8988T (cell line): ENCODE measurements around the gene EPS15.
"Not testable (repeated sequence)": the region's sequence is repeated elsewhere in the genome, so short reads cannot be mapped to it uniquely, and the experiment has no call there.

Experiments
- DNase-seq: peaks from one replicate; pipeline ENCODE4 v3.0.0; 2011

Gene EPS15

DNA sequence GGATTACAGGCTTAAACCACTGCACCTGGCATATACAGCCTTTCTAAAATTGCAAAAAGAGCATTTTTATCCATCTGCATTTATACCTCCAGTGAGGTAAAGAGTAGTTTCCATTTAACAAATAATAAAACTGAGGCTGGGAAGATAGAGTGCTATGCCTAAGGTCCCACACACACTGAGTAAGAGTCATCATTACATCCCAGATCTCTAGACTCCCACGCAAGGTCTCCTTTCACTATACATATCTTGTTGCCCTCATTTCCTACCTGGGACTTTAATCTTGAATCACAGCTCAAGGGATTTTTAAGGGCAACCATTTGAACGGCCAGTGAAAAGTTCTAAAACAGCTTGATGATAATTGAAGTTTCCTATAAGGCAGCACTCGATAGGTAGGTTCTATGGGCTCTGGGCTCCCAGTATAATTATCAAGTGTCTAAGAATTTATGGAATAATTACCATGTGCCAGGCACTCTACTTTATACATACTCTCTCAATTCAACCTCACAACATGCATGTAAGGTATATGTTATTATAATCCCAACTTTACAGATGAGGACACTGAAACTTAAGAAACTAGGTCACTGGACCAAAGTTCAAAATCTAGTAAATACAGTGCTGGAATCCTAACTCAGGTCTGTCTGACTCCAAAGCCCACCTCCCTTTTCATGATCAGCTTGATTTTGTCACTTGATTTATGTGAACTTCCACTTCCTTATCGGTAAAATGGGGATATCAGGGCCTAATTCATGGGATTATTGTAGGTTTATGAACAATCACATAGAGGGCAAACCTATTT, 23.3 kb upstream of the EPS15 start:
- DNase-seq, result no peak

DNA sequence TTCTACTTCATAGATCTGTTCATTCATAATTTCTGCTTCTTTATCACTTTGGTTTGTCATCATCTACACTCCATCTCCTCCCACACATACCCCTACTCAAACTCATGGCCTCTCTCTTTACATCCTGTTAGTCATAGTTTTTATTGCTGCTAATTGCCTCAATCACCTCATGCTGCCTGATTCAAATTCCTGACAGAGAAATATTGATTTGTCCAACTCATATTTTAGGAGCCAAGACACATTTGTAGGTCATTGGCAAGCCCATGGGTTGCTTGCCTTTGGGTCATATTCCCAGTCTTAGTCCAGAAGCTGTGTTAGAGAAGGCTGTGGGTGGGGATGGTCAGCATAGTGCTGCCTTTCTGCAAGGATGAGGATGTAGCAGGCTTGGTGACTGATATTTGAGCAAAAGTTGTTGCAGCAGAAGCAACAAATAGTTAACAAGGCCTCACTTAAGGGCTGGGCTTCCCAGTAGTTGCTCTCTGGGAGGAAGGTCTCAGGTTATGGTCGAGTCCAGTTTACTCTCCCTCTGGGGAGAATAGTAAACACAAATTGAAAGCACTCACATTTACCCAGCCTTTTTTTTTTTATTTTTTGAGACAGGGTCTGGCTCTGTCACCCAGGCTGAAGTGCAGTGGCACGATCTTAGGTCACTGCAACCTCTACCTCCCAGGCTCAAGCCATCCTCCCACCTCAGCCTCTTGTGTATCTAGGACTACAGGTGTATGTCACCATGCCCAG, 22.4 kb upstream of the EPS15 start:
- no peak for DNase-seq

DNA sequence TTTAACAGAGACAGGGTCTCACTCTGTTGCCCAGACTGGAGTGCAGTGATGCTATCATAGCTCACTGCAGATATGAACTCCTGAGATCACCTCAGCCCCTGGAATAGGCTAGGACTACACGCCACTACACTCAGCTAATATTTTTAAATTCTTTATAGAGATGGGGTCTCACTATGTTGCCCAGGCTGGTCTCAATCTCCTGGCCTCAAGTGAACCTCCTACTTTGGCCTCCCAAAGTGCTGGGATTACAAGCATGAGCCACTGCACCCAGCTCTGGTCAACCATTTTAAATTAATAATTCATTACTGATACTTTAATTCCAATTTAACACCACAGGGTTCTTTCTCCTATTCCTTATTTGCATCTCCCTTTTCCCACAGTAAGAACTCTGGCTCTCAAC, 18.5 kb upstream of the EPS15 start:
- DNase-seq, result no peak

DNA sequence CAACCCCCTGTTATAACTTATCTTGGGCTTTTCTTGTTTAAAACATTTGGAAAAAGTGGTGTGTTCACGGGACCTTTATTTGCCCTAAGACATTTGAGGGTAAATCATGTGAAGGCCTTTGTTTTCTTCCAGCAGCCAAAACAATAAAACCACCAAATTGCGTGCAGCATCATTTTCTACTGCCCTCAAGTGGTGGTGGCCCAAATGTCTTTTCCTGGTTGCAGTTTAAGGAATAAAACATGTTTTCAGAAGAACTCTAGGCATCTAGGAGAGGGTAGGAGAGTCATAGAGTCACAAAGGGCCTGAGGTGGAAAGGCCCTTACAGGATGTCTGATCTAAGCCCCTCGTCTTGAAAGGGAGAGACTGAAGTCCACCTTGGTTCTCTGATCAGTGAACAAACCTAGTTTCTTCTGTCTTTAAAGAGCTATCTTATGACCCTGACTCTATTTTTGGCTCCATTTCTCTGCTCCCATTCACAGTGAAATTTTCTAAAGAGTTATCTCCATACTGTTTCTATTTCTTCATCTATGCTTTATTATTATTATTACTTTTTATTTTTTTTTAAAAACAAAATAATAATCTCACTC, 16.0 kb upstream of the EPS15 start:
- DNase-seq, result no peak

DNA sequence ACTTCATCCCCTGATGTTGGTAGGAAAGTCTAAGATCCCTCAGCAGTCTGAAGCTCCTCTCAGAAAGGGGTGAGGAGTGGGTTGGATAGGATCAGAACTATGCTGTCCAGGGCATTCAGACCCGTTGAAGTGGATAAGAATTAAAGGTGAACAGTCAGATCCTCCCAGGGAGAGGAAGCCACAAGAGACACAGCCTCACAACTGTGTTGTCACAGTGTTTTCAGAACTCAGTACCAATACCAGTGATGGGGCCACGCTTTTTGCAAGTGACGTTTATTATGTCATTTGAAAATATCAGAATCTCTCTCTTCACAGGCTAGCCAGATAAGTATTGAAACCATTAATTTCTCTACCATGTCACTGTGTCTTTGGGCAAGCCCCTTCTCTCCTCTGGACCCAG, 15.4 kb upstream of the EPS15 start:
- no peak for DNase-seq

DNA sequence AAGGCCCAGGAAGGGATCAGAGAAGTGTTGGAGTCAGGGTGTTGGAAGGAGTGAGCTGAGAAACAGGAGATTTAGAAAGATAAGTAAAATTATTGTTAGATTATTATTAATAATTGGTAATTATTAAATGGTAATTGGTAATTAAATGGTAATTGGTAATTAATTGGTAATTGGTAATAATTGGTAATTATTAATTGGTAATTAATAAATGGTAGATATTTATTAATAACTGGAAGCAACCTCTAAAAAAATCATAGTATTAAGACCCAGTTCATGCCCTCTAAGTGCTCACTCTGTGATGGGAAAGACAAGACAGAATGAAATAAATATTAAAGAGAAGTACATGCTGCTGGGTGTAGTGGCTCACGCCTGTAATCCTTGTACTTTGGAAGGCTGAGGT, 13.8 kb upstream of the EPS15 start:
- no peak for DNase-seq

DNA sequence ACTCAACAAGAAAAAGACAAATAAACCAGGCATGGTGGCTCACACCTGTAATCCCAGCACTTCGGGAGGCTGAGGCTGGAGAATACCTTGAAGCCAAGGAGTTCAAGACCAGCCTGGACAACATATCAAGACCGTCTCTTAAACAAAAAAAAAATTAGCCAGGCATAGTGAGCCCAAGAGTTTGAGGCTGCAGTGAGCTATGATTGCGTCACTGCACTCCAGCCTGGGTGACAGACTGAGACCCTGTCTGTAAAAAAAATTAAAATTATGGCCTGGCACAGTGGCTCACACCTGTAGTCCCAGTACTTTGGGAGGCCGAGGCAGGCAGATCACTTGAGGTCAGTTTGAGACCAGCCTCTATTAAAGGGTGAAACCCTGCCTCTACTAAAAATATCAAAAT, 11.4 kb upstream of the EPS15 start:
- not testable (repeated sequence) for DNase-seq

DNA sequence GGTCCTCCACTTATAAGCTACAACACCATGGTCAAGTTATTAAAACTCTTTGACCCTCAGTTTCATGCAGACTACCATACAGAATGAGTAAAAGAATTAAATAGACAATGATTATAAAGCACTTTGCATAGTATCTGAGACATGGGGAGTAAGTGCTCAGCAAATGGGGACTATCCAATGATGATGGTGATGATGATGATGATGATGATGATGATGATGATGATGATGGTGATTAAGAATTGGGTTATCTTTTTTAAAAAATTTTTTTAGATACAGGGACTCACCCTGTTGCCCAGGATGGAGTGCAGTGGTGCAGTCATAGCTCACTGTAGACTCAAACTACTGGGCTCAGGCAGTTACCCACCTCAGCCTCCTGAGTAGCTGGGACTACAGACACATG, 8.1 kb upstream of the EPS15 start:
- no peak for DNase-seq

DNA sequence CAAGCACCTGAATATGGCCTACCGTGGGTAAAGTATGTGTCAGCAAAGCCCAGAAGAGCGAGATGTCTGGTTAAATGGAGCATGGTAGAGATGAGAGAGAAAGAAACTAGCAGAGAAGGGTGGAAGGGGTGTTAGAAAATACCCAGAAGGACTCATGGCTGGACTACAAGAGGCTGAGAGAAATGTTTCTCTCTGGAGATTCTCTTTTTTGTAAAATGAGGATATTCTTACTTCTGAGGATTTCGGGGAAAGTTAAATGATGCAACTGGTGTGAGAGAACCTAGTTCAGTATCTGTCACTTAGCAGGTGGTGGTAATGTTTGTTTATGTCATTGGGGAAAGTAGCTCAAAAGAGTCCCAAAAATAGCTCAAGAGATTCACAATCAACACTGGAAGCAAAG, 7.2 kb upstream of the EPS15 start:
- no peak for DNase-seq

DNA sequence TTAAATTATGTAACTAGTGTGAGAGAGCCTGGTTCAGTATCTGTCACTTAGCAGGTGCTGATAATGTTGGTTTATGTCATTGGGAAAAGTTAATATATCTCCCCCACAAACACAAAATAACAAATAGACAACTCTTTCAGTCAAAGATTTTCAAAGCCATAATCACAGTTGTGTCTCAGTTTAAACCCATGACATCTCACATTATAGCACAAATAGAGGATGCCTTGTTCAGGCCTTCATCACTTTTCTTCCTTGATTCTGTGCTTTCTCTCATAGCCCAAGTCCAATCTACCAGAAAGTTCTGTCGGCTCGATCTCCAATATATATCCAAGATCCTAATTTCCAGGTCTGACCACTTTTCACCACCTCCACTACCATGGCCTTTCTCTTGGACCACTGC, 6.2 kb upstream of the EPS15 start:
- no peak for DNase-seq

DNA sequence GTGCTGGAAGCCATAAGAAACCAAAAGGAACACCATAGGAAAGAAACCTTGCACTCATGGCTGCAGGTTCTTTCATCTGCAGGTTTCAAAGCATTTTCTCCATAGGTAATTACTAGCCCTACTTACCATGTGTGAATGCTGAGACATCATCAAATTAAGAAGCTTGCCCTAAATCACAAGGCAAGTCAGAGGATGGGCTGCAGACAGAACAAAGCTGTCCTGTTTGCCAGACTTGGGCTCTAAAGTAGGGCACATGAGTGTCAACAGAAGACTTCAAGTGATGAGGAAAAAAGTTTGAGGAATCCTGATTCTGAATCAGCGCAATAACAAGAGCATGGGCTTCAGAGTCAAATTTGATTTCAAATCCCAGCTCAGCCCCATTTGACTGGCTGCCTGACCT, 5.8 kb upstream of the EPS15 start:
- DNase-seq, result no peak

DNA sequence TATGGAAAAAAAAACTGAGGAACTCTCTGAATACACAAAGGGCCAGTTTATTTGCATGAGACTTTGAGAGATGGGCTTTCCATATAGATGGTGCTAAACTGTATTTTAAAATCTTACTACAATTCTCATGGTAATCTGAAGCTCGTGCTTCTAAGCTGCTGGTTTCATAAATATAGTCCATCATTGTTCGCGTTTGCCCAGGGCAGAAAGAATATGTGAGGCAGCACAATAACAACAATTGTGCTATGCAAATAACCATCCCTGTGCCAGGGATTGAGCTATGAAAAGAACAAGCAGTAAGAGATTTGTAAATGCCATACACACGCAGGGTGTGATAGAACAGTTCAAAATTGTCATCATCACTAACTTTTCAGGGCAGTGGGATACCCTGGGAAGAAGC, 4.9 kb upstream of the EPS15 start:
- no peak for DNase-seq

DNA sequence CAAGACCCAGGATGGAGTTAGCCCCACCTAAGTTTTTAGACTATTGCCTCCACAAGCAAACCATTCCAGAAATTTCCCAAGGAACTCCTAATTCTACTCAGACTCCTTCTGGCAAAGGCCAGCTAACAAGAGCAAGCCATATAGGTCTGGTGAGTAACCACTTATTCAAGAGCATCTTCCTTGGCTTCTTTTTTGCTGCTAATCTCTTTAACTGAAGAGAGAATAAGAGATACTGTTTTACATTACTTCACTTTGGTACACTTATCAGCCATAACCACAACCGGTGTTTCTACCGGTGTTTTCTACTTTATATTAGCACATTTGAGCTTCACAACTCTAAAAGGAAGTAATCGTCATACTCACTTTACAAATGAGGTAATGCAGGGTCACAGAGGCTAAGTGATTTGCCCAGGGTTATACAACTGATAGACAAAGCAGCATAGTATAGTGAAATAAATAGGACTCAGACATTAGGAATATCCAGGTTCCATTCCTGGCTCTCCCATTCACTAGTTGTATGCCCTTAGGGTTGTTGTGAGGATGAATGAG, 1.7 kb upstream of the EPS15 start:
- DNase-seq, result no peak

DNA sequence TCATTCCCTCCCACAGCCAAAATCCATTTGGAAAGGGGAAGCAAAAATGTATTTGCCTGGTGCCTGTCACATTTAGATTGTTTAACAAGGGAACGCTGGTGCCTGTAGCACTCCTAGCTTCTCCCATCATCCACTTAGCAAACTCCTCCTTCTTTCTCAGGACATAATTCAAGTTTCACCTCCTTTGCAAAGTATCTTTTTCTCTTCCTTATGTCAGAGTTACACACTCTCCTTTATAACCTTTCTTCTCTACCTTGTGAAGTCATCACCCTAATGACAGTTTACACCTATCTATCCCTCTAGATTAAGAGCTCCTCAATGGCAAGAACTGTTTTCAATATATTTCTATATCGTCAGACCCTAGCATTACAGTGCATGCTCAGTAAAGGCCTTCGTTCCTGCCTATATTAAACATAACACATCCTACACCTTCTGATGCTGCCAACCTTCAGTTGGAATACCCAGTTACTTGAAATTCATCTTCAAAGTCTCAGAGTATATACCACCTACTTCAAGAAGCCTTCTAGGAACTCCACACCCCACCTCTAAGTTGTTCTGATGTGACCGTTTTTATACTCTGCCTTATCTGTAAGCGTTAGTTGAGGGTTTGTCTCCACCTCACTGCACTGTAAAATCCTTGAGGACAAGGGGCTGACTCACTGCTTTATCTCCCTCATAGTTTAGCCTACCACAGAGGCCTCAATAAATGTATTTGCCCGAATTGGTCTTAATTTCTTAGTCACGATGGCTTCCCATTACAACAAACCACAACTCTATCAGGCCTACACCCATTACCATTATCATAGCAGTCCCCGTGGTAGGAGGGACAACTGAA, 1.0 kb upstream of the EPS15 start:
- DNase-seq, result no peak

DNA sequence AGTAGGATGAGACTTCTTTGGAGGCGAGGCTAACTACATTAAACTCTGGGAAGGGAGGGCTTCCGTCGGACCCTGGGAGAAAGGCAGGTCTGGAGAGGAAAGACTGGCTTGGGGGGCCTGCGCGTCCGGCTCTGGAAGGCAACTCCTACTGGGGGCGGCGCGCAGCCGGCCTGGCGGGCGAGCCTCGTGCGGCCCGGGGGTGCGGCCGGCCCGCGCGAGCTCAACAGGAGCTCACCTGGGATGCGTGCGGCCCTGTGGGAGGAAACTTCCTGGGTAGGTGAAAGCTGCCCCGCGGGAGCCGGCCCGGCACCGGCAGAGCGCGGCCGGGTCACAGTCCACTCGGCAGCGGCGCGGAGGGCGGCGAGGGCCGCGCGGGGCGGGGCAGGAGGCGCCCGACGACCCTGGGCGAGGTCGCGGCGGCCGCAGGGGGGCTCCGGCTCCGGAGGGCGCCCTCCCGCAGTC, 449 bp downstream of the EPS15 start:
- no peak for DNase-seq

DNA sequence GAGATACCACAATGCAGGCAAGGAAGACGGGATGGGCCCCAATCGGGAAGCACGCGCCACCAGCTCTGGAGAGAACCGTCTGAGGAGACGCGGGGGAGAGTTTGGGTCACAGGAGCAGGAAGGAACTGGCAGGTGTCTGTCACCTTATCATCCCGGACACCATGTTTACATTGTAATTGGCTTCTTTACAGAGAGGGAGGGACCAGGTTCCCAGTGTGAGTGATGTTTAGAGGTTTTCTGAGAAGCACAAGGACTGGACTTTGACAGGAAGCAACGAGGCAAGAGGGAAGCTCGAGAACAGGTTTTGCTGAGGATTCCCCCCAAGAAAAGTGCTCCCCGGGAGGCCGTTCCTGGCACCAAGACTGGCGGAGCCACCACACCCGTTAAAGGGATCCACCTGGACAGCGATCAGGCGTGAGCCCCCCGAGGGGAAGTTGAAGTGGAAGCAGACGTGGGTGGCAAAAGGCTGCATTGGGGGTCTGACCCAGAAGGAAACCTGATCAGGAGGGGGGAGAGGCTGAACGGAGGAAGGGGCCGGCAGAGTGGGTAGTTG, 957 bp downstream of the EPS15 start:
- peak; percentile 25 for DNase-seq

DNA sequence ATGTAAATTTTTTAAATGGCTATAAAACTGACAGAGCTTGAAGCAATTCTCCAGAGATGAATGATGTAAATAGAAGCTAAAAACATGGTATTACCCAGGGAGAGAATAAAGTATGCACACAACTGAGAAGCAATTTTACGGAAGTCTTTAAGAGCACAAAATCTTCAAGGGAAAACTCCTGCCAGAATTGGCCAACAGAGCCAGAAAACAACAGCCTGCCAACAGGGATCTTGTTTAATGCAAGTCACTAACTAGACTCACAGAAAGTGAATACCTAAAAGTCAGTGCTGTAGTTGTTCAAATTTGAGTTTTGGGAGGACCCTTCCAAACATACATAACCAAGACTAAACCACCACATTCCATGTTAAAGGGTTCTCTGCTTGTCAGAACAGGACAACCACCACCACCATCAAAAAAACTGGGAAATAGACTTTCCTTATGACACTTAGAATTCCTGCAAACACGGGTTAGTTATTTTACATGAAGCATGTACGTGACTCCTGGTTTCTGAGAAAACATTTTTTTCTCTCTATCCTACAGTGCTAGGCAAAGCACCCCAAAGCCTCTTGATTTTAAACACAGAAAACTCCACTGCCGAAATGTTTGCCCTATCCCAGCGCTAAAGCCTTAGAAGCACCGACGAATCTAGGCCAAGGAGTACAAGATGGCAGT, 1.6 kb downstream of the EPS15 start:
- no peak for DNase-seq

DNA sequence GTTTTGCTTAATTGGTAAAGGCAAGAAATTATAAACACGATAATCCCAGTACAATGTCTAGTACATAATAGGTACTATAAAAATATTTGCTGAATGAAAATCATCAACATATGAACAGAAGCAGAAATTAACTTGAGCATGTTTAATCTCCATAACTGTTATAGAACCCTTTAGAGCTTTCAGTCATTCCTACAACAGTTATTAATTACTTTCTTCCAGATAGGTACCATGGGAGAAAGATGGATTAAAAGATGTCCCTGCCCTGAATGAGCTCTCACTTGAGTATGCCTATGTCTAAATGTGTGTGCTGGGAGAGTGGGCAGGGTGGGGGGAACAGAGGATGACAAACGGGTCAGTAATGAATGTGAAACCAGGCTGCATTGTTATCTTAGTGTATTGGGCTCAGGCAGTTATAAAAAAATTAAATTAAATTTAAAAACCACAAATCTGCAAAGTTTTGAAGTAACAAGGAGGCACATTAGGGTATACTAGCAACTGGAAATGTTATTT, 2.4 kb downstream of the EPS15 start:
- DNase-seq, result no peak

DNA sequence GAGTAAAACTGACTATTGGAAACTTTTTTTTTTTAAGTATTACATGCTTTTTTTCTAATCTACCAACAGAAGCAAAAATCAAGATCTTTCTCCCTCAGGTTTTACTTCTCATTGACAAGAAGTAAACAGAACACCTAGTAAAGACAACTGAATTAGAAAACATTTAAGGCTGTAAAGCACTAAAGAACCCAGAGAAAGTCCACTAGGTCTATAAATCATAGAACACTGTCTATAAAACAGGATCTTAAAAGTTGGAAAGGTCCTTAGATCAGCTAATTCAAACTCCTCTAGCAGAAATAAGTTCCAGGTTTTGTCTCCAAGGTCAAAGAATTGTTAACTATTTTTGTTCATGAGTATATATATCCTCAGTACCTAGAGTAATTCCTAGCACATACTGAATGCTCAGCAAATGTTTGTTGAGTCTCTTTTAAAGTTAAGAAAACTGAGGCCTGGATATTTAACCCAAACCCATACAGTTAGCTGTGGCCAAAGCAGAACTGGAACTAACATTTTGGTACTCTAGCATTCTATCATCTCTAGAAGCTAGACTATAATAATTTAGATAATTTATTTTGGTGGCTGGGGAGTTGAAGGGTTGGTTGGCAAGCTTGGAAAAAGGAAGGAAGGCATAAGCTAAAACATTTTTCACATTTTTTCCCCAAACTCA, 3.0 kb downstream of the EPS15 start:
- no peak for DNase-seq

DNA sequence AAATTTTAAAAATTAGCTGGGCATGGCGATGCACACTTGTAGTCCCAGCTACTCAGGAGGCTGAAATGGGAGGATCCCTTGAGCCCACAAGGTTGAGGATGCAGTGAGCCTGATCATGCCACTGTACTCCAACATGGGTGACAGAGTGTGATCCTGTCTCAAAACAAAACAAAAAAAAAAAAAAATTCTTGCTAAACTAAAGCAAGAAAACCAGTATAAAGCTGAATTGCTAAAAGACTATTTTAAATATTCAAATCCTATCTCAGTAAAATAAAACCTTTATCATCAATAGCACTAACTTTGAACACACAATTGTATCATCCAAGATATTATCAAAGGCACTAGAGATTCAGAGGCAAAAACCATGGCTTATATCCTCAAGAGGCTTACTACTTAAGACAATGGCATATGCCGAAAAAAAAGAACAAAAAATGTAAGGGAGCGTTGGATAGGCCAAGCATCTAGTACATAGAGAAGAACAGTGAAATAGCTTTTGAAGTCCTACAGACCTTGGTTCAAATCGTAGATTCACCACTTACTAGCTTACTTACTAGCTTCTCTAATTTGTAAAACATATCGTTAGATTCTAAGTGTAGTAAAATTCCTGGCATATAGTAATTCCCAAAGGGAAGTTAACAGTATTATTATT, 3.6 kb downstream of the EPS15 start:
- DNase-seq, result no peak

DNA sequence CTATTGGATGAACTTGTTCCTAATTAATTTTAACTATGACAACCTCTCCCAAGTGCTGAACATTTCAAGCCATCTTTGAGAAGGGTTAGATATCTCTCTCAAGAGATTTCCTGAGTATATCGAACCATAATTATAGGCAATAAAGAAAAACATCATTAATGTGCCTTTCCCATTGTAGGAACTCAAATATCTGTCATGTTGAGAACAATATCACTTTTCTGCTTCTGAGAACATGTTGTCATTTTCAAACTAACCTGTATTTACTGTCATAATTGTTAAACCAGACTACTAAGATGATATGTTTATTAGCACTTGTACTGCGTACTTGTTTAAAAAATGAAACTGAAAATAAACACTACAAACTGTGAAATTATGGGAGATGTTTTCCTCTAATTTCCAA, 4.3 kb downstream of the EPS15 start:
- DNase-seq, result no peak
